MM.1S (cell line): Measurements from ENCODE around the gene TNFRSF8.
A peak's percentile ranks its signal among the peaks of the same experiment; 100 is the strongest.

Experiments
- DNase-seq: peaks from one replicate; pipeline ENCODE4 v3.0.0-alpha.2; 2015
- H2AFZ ChIP-seq: fragments of 300-600 bp; sonication (generic); 2 replicates; pipeline ENCODE4 v1.6.0; 2016; ENCODE audit warnings: antibody characterized with exemption, low read length
- H3F3A ChIP-seq: fragments of 300-600 bp; sonication (generic); 2 replicates; pipeline ENCODE4 v1.6.1; 2016; ENCODE audit warnings: mild to moderate bottlenecking, antibody characterized with exemption, low read length, moderate library complexity, mixed read lengths; ENCODE audit not compliant: insufficient read depth
- H3K27ac ChIP-seq: fragments of 300-600 bp; sonication (generic); 2 replicates; pipeline ENCODE4 v1.5.1; 2016; ENCODE audit warnings: mild to moderate bottlenecking, low read length
- H3K27me3 ChIP-seq: fragments of 300-600 bp; sonication (generic); replicated peaks from 2 replicates; pipeline ENCODE4 v1.6.0; 2016; ENCODE audit warnings: low read length; ENCODE audit not compliant: insufficient read depth
- H3K36me3 ChIP-seq: fragments of 300-600 bp; sonication (generic); replicated peaks from 2 replicates; pipeline ENCODE4 v1.6.1; 2016; ENCODE audit warnings: mild to moderate bottlenecking, low read length, mixed read lengths; ENCODE audit not compliant: insufficient read depth
- H3K4me1 ChIP-seq: fragments of 300-600 bp; sonication (generic); 2 replicates; pipeline ENCODE4 v1.6.1; 2016; ENCODE audit warnings: low read length, mixed read lengths
- H3K4me2 ChIP-seq: fragments of 300-600 bp; sonication (generic); 2 replicates; pipeline ENCODE4 v1.6.0; 2016; ENCODE audit warnings: low read depth, low read length
- H3K4me3 ChIP-seq: fragments of 300-600 bp; sonication (generic); 2 replicates; pipeline ENCODE4 v1.5.1; 2016; ENCODE audit warnings: low read length, mixed read lengths
- H3K79me2 ChIP-seq: fragments of 300-600 bp; sonication (generic); 2 replicates; pipeline ENCODE4 v1.6.1; 2016; ENCODE audit warnings: mixed run types, low read length, mixed read lengths
- H3K9ac ChIP-seq: fragments of 300-600 bp; sonication (generic); 2 replicates; pipeline ENCODE4 v1.6.1; 2016; ENCODE audit warnings: low read length, mixed read lengths
- H3K9me2 ChIP-seq: fragments of 300-600 bp; sonication (generic); replicated peaks from 2 replicates; pipeline ENCODE4 v1.6.1; 2016; ENCODE audit warnings: mild to moderate bottlenecking, low read length, mixed read lengths; ENCODE audit not compliant: insufficient read depth
- H3K9me3 ChIP-seq: fragments of 300-600 bp; sonication (generic); replicated peaks from 2 replicates; pipeline ENCODE4 v1.6.1; 2016; ENCODE audit warnings: mild to moderate bottlenecking, low read length, mixed read lengths; ENCODE audit not compliant: insufficient read depth
- H4K20me1 ChIP-seq: fragments of 300-600 bp; sonication (generic); 2 replicates; pipeline ENCODE4 v1.6.1; 2016; ENCODE audit warnings: mild to moderate bottlenecking, low read length, moderate library complexity, mixed read lengths; ENCODE audit not compliant: insufficient read depth
- EZH2 ChIP-seq: fragments of 300-600 bp; sonication (generic); optimal IDR thresholded peaks from 2 replicates; pipeline ENCODE3; 2017; ENCODE audit warnings: low read depth, mild to moderate bottlenecking, antibody characterized with exemption, low read length, mixed read lengths
- EZH2phosphoT487 ChIP-seq: fragments of 300-600 bp; sonication (generic); IDR thresholded peaks from 2 replicates; pipeline ENCODE4 v1.6.1; 2018; ENCODE audit warnings: antibody characterized with exemption, low read length
- TF ChIP-seq, protein P1 (sequence below): fragments of 300-600 bp; sonication (generic); IDR thresholded peaks from 2 replicates; pipeline ENCODE4 v1.5.1; 2016; ENCODE audit warnings: antibody characterized with exemption, low read length, mixed read lengths

TNFRSF8 gene

DNA sequence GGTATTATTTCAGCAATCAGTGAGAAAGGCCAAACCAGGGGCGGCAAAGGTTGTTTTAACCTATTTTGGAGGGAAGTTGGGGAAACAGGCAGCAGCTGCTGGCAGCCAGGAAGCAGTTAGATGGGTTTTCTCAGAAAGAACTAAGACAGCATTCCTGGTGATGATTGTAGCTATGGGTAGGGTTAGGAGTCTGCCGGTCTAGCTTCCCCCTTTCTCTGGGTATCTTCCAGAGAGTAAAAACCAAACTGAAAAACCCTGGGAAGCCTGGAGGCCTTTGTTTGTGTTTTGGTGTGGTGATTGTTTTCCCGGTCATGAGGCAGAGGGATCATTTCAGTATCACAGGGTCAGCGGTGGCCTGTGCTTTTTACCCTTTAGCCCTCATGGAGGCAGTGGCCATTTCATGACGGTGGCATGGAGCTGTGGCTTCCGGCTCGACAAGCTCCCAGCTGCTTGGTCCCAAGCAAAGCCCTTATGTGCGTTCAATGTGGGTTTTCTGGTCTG, 84.1 kb downstream of the TNFRSF8 start:
- H3K9ac ChIP-seq, result no peak overlapping the region
- no peak for DNase-seq

DNA sequence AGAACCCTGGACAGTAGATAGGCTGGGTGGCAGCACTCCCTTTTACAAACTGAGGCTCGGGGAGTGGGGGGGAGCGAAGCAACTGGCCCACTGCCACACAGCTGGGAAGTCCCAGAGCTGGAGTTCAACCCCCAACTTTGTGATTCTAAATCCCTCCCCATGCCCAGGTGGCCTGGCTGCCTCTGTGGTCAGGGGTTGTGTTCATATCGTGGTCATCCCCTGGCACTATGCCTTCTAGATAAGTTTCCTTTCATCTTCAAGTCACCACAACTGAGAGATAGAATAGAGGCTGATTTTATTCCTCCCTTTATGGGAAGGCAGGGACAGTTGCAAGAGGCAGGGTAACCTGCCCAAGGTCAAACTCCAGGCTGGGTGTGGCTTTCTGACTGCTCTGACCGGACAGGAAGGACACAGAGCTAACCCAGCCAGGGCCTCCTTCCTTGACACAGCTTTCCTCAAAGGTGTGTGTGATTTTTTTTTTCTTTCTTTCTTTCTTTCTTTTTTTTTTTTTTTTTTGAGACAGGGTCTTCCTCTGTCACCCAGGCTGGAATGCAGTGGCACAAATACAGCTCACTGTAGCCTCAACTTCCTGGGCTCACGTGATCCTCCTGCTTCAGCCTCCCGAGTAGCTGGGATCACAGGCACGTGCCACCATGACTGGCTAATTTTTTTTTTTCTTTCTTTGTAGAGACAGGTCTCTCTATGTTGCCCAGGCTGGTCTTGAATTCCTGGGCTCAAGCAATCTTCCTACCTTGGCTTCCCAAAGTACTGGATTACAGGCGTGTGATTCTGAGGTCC, 85.3 kb downstream of the TNFRSF8 start:
- TF ChIP-seq EZH2phosphoT487, result no peak
- no peak overlapping the region for H2AFZ ChIP-seq
- peak overlapping the region; percentile 10; the same call in 1 of the 2 replicates for H3K27ac ChIP-seq
- H3K4me2 ChIP-seq, result no peak overlapping the region
- H3K27me3 ChIP-seq, result peaks cover 4% of the 10 kb centered on the region
- no peaks in the 10 kb centered on the region for H4K20me1 ChIP-seq
- peaks cover 20% of the 10 kb centered on the region for H3K4me1 ChIP-seq
- H3K9me2 ChIP-seq, result no peaks in the 10 kb centered on the region
- H3K4me3 ChIP-seq, result no peak overlapping the region
- H3K9ac ChIP-seq, result no peak overlapping the region
- no peaks in the 10 kb centered on the region for H3K9me3 ChIP-seq
- no peaks in the 10 kb centered on the region for H3K79me2 ChIP-seq
- DNase-seq, result peak; percentile 24
- H3F3A ChIP-seq, result no peaks in the 10 kb centered on the region
- H3K36me3 ChIP-seq, result no peaks in the 10 kb centered on the region

More for the DNA sequence above, 84.1 kb downstream of the TNFRSF8 start:
- H3K9me2 ChIP-seq, result no peaks in the 10 kb centered on the region
- H3K27ac ChIP-seq, result no peak overlapping the region
- H4K20me1 ChIP-seq, result no peaks in the 10 kb centered on the region
- no peaks in the 10 kb centered on the region for H3K36me3 ChIP-seq
- H3F3A ChIP-seq, result no peaks in the 10 kb centered on the region
- H3K27me3 ChIP-seq, result peaks cover 4% of the 10 kb centered on the region
- H2AFZ ChIP-seq, result no peak overlapping the region
- H3K4me1 ChIP-seq, result peaks cover 21% of the 10 kb centered on the region
- no peaks in the 10 kb centered on the region for H3K79me2 ChIP-seq
- no peaks in the 10 kb centered on the region for H3K9me3 ChIP-seq
- no peak overlapping the region for H3K4me2 ChIP-seq
- TF ChIP-seq EZH2phosphoT487 (no peak), EZH2 (no peak)
- TF ChIP-seq, protein P1, sequence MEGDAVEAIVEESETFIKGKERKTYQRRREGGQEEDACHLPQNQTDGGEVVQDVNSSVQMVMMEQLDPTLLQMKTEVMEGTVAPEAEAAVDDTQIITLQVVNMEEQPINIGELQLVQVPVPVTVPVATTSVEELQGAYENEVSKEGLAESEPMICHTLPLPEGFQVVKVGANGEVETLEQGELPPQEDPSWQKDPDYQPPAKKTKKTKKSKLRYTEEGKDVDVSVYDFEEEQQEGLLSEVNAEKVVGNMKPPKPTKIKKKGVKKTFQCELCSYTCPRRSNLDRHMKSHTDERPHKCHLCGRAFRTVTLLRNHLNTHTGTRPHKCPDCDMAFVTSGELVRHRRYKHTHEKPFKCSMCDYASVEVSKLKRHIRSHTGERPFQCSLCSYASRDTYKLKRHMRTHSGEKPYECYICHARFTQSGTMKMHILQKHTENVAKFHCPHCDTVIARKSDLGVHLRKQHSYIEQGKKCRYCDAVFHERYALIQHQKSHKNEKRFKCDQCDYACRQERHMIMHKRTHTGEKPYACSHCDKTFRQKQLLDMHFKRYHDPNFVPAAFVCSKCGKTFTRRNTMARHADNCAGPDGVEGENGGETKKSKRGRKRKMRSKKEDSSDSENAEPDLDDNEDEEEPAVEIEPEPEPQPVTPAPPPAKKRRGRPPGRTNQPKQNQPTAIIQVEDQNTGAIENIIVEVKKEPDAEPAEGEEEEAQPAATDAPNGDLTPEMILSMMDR, result no peak
- no peak overlapping the region for H3K4me3 ChIP-seq

DNA sequence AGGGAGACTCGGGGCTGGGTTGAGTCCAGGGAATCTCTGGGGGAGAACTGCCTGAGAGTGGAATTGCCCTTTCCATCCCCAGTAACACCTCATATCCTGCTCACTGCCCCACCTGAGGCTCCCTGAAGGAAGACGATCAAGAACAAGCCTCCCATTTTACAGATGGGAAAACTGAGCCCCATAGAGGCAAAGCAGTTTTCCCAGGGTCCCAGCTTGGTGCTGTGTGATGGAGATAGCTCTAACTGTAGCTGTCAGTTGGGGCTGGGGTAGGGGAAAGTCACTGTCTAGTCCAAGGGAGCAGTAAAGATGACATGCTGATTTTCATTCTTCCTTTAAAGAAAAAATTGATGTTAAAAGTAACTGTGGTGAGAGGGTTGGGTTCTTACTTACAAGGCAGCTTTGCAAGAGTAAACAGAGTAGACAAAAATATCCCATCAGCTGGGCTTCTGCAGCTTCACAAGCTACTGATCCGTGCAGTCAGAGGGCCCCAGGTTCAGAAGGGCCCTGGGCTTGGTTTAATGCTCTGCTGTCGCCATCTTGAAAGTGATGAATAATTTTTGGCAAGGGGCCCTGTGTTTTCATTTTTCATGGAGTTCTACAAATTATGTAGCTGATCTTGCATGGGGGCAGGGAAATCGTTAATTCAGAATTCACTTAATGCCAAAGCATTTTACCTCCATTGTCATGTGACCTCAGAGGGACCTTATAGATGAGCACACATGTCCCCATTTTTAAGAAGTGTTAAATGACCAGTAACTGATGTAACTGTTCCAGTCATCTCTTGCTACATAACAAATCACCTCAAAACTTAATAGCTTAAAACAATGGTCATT, 86.1 kb downstream of the TNFRSF8 start:
- Histone ChIP-seq H3K79me2 (no peaks in the 10 kb centered on the region), H3K9me3 (no peaks in the 10 kb centered on the region), H3K4me1 (peaks cover 12% of the 10 kb centered on the region), H3K36me3 (no peaks in the 10 kb centered on the region), H3K4me2 (no peak overlapping the region), H3K27ac (no peak overlapping the region), H3K9ac (no peak overlapping the region), H2AFZ (no peak overlapping the region), H3K27me3 (peaks cover 4% of the 10 kb centered on the region), H4K20me1 (no peaks in the 10 kb centered on the region), H3F3A (no peaks in the 10 kb centered on the region), H3K4me3 (no peak overlapping the region), H3K9me2 (no peaks in the 10 kb centered on the region)
- TF ChIP-seq, protein P1, result no peak
- TF ChIP-seq EZH2phosphoT487 (no peak), EZH2 (no peak)
- DNase-seq, result no peak
